WERI-Rb-1 (cell line): ENCODE measurements around the gene SKAP1.

ENCODE experiments used
- DNase-seq: peaks from one replicate; pipeline ENCODE4 v3.0.0-alpha.2; 2020
- H3K27ac ChIP-seq: fragments of 250-450 bp; sonication (Bioruptor Pico); 2 replicates; pipeline ENCODE4 v1.5.1; 2020; ENCODE audit warnings: mild to moderate bottlenecking, moderate library complexity
- H3K27me3 ChIP-seq: fragments of 250-450 bp; sonication (Bioruptor Pico); 2 replicates; pipeline ENCODE4 v1.5.1; 2021; ENCODE audit warnings: mild to moderate bottlenecking, low read depth, moderate library complexity; ENCODE audit not compliant: insufficient read depth, severe bottlenecking
- H3K36me3 ChIP-seq: fragments of 250-450 bp; sonication (Bioruptor Pico); 2 replicates; pipeline ENCODE4 v1.5.1; 2020; ENCODE audit warnings: mild to moderate bottlenecking, moderate library complexity
- H3K4me3 ChIP-seq: 2 replicates; pipeline ENCODE4 v1.5.1; 2011; ENCODE audit warnings: low read depth, mild to moderate bottlenecking, control low read depth, low read length
- H3K9me3 ChIP-seq: fragments of 250-450 bp; sonication (Bioruptor Pico); 2 replicates; pipeline ENCODE4 v1.5.1; 2021; ENCODE audit warnings: mild to moderate bottlenecking, moderate library complexity; ENCODE audit not compliant: severe bottlenecking
- CTCF ChIP-seq: IDR thresholded peaks from 2 replicates; pipeline ENCODE4 v1.5.1; 2011; ENCODE audit warnings: low read depth, mild to moderate bottlenecking, control low read depth, inconsistent platforms, low read length

The SKAP1 gene

GRCh38 chr17:48439875-48440505 lies 10.0 kb upstream of the SKAP1 start:
- no peak for TF ChIP-seq CTCF
- H3K36me3 ChIP-seq = no peaks in the 10 kb centered on the region
- H3K9me3 ChIP-seq = peaks cover 11% of the 10 kb centered on the region
- DNase-seq = no peak
- H3K27me3 ChIP-seq = peaks cover 100% of the 10 kb centered on the region
- no peak overlapping the region for H3K4me3 ChIP-seq
- no peak overlapping the region for H3K27ac ChIP-seq

- Histone ChIP-seq H3K36me3 (no peaks in the 10 kb centered on the region), H3K9me3 (peaks cover 6% of the 10 kb centered on the region), H3K27me3 (peaks cover 100% of the 10 kb centered on the region), H3K4me3 (no peak overlapping the region), H3K27ac (no peak overlapping the region)
- no peak for DNase-seq
- TF ChIP-seq CTCF = no peak
Measured at GRCh38 chr17:48439110-48439850, 9.3 kb upstream of the SKAP1 start.

GRCh38 chr17:48438516-48439061 lies 8.6 kb upstream of the SKAP1 start:
- Histone ChIP-seq H3K9me3 (peaks cover 4% of the 10 kb centered on the region), H3K36me3 (no peaks in the 10 kb centered on the region), H3K27ac (no peak overlapping the region), H3K4me3 (no peak overlapping the region), H3K27me3 (peaks cover 100% of the 10 kb centered on the region)
- no peak for TF ChIP-seq CTCF
- no peak for DNase-seq

GRCh38 chr17:48433896-48434295 lies 3.9 kb upstream of the SKAP1 start:
- DNase-seq = no peak
- H3K4me3 ChIP-seq = no peak overlapping the region
- H3K27ac ChIP-seq = no peak overlapping the region
- H3K36me3 ChIP-seq = no peaks in the 10 kb centered on the region
- H3K9me3 ChIP-seq = peaks cover 6% of the 10 kb centered on the region
- no peak for TF ChIP-seq CTCF
- H3K27me3 ChIP-seq = peaks cover 98% of the 10 kb centered on the region

- Histone ChIP-seq H3K27me3 (peaks cover 98% of the 10 kb centered on the region), H3K27ac (no peak overlapping the region), H3K4me3 (no peak overlapping the region), H3K9me3 (peaks cover 6% of the 10 kb centered on the region), H3K36me3 (no peaks in the 10 kb centered on the region)
- DNase-seq = no peak
- TF ChIP-seq CTCF = no peak
Measured at GRCh38 chr17:48432820-48433775, 3.1 kb upstream of the SKAP1 start.
